Lower lobe of right lung (tissue), 2 donors: Measurements from ENCODE around the gene FADS6. TPM values are rescaled to one million over a fixed set of nuclear protein-coding genes. Genes with fewer than 3 reads are reported as not detected.

Experiments
- ATAC-seq, 2 donors: fragments of 200-7000 bp; cut with Tn5 transposase; one replicate each; pipeline ENCODE4 v1.9.1; 2020 to 2022; ENCODE audit warnings: mild to moderate bottlenecking in 2 of 2, moderate library complexity in 2 of 2
- DNase-seq: peaks from one replicate; pipeline ENCODE4 v3.0.0-alpha.2; 2020
- H3K27ac ChIP-seq: fragments of 200-600 bp; one replicate; pipeline ENCODE4 v1.8.0; 2022
- H3K27me3 ChIP-seq: fragments of 200-600 bp; one replicate; pipeline ENCODE4 v1.8.0; 2022; ENCODE audit warnings: low read depth
- H3K36me3 ChIP-seq: fragments of 200-600 bp; one replicate; pipeline ENCODE4 v1.8.0; 2022; ENCODE audit warnings: mild to moderate bottlenecking
- H3K4me1 ChIP-seq: fragments of 200-600 bp; one replicate; pipeline ENCODE4 v1.8.0; 2022
- H3K4me3 ChIP-seq: fragments of 200-600 bp; one replicate; pipeline ENCODE4 v1.8.0; 2022; ENCODE audit warnings: mild to moderate bottlenecking
- H3K9me3 ChIP-seq: fragments of 200-600 bp; one replicate; pipeline ENCODE4 v1.8.0; 2022
- intact Hi-C: fragments of 100-400 bp; cut with DNase I; formaldehyde crosslinking; loops from one replicate; pipeline ENCODE4 v1.11.0; 2022
- total RNA-seq: library from RNA; stranded (reverse); fragmentation: NEBNext Ultra II Directional; extraction: Animal tissue kit (Norgen Biotek cat#: 25700); gene quantifications from one replicate; pipeline ENCODE4 v1.2.1, GENCODE V29; 2021
- TF ChIP-seq, protein P1 (sequence below): fragments of 200-600 bp; IDR thresholded peaks from one replicate; pipeline ENCODE4 v1.8.0; 2022; ENCODE audit warnings: antibody characterized with exemption, mild to moderate bottlenecking
- donor health status: DM: no; HTN: yes; CAD: no; lungs with severe emphysema.

Gene FADS6
- total RNA-seq, 1 donor from 2014 or later = not detected

GRCh38 chr17:74922172-74922571, 28.7 kb upstream of the FADS6 start:
- Histone ChIP-seq H3K27me3 (peaks cover 75% of the 10 kb centered on the region), H3K4me3 (no peak overlapping the region)
- ATAC-seq = no peak

GRCh38 chr17:74921769-74922168, 28.3 kb upstream of the FADS6 start:
- intact Hi-C loops = no loop called here
- Histone ChIP-seq H3K27ac (no peak overlapping the region), H3K4me1 (peaks cover 22% of the 10 kb centered on the region), H3K36me3 (no peaks in the 10 kb centered on the region), H3K4me3 (no peak overlapping the region), H3K9me3 (no peaks in the 10 kb centered on the region), H3K27me3 (peaks cover 71% of the 10 kb centered on the region)
- TF ChIP-seq, protein P1, sequence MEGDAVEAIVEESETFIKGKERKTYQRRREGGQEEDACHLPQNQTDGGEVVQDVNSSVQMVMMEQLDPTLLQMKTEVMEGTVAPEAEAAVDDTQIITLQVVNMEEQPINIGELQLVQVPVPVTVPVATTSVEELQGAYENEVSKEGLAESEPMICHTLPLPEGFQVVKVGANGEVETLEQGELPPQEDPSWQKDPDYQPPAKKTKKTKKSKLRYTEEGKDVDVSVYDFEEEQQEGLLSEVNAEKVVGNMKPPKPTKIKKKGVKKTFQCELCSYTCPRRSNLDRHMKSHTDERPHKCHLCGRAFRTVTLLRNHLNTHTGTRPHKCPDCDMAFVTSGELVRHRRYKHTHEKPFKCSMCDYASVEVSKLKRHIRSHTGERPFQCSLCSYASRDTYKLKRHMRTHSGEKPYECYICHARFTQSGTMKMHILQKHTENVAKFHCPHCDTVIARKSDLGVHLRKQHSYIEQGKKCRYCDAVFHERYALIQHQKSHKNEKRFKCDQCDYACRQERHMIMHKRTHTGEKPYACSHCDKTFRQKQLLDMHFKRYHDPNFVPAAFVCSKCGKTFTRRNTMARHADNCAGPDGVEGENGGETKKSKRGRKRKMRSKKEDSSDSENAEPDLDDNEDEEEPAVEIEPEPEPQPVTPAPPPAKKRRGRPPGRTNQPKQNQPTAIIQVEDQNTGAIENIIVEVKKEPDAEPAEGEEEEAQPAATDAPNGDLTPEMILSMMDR = no peak
- ATAC-seq (no peak), DNase-seq (no peak)

More at GRCh38 chr17:74922172-74922571, 28.7 kb upstream of the FADS6 start:
- no peak overlapping the region for H3K27ac ChIP-seq
- TF ChIP-seq, protein P1 = no peak
- peaks cover 22% of the 10 kb centered on the region for H3K4me1 ChIP-seq
- DNase-seq = no peak
- intact Hi-C loops = no loop called here
- no peaks in the 10 kb centered on the region for H3K36me3 ChIP-seq
- H3K9me3 ChIP-seq = no peaks in the 10 kb centered on the region

DNA sequence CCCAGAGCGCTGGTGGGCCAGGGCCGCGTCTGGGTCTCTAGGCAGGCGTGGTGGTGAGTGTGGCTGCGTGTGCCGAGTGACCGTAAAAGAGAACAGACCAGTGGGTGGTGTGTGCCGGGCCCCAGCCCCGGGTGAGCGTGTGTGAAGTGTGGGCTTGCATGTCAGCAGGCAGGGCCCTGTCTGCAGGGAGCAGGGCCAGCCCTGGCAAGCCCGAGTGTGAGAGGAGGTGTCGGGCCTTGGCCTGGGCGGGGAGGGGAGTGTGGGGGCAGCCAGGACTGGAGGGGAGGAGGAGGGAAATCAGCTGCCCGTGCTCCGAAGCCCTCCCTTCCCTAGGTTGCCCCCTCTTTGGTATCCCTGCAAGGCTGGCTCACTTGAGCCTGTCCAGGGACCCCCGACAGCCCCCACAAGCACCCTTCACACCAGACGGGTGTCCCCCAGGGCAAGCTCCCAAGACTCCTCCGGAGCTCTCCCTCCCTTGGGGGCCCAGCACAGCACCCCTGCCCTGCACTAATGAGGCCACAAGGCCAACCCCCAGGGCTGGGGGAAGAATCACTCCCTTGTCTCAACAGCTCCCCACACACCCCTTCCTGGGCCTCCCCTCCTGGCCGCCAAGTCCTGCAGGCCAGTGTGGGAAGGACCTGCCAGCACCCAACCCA, 27.7 kb upstream of the FADS6 start:
- intact Hi-C loops = no loop called here
- H3K27me3 ChIP-seq = peaks cover 72% of the 10 kb centered on the region

DNA sequence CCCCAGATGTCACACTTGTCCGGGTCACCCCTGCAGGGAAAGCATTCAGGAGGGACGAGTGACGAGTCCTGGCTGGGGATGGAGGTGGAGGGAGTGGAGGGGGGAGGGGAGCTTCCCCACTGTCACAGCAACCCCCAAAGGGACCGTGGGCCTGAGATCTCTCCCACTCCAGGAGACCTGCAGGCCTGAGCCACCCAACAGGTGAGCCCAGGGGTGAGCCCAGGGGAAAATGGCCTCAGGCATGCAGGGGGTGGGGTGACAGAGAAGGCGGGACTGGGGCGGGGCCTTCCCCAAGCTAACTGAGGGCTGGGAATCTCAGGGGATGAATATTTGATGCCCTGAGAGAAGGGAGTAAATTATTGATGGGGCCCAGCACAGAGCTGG, 27.2 kb upstream of the FADS6 start:
- Histone ChIP-seq H3K4me3 (no peak overlapping the region), H3K4me1 (peaks cover 22% of the 10 kb centered on the region), H3K27me3 (peaks cover 70% of the 10 kb centered on the region), H3K9me3 (no peaks in the 10 kb centered on the region), H3K27ac (no peak overlapping the region), H3K36me3 (no peaks in the 10 kb centered on the region)
- ATAC-seq (no peak), DNase-seq (no peak)
- TF ChIP-seq, protein P1 = no peak
- intact Hi-C loops = no loop called here

More for the DNA sequence above, 27.7 kb upstream of the FADS6 start:
- Histone ChIP-seq H3K9me3 (no peaks in the 10 kb centered on the region), H3K36me3 (no peaks in the 10 kb centered on the region), H3K27ac (no peak overlapping the region), H3K4me3 (no peak overlapping the region), H3K4me1 (peaks cover 22% of the 10 kb centered on the region)
- TF ChIP-seq, protein P1 = no peak
- DNase-seq (peak; percentile 36), ATAC-seq (no peak)

DNA sequence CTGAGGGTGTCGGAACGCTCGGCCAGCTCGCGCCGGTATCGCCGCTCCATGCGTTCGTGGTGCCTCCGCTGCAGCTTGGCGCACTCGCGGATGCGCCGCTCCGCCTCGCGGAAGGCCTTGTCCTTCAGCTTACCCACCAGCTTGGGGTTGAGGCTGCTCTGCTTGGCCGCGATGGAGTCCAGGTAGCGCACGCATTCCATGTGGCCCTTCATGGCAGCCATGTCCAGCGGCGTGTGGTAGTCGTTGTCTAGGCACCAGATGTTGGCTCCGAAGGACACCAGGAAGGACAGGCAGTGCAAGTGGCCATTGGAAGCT, 26.8 kb upstream of the FADS6 start:
- DNase-seq = no peak
- Histone ChIP-seq H3K4me1 (peaks cover 22% of the 10 kb centered on the region), H3K27me3 (peaks cover 67% of the 10 kb centered on the region), H3K4me3 (no peak overlapping the region), H3K27ac (no peak overlapping the region), H3K36me3 (no peaks in the 10 kb centered on the region), H3K9me3 (no peaks in the 10 kb centered on the region)
- ATAC-seq = no peak
- intact Hi-C loops = no loop called here
- TF ChIP-seq, protein P1 = no peak
